Skin epidermis (tissue), 12 donors: ENCODE measurements around the gene EHD3.

ENCODE experiments used
- H3K27ac ChIP-seq, 21 experiments: fragments of 200-600 bp; sonication (generic) in 11 of 21; one replicate each; pipeline ENCODE4 v1.5.0; 2020; ENCODE audit warnings: mild to moderate bottlenecking in 3 of 21, inconsistent platforms in 2 of 21, moderate library complexity in 2 of 21
- H3K4me3 ChIP-seq, 7 experiments: fragments of 200-600 bp; sonication (generic) in 2 of 7; one replicate each; pipeline ENCODE4 v1.5.0; 2020; ENCODE audit warnings: inconsistent platforms in 2 of 7, mild to moderate bottlenecking in 2 of 7, moderate library complexity in 1 of 7

Gene EHD3

DNA sequence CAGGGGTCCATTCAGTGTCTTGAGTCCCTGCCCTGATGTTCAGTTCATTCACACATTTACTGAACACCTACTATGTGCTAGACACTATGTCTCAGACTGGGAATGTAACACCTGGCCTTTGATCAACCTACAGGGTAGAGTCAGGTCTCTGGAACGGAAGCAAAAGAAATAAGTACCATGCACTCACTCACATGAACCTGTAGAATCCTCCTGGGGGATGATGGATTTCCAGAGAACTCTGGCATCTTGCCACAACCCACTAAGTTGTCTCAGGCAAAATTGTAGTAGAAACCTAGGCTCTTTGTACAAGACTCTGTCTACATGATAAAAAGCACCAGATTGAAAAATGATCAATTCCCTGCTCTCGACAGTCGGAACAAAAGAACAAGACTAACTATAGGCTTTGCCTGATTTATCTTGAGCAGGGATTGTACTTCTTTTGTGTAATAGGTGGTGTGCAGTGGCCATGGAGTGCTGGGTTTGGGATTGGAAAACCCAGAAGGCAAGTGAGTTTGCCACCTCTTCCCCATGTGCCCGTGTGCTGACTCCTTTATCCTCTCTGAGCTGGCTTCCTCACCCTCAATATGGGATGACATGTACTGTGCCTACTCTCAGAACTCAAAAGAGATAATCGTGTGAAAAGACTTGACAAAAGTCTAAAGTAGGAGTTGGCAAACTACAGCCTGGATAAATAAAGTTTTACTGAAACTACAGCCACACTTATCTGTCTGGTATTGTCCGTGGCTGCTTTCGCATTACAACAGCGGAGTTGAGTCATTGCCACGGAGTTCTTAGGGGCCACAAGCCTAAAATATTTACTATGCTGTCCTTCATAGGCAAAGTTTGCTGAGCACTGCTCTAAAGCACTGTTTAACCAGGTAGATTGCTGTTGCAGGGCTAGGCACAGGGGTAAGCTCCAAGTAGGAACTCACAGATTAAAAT, 21.0 kb upstream of the EHD3 start:
- no peak overlapping the region for H3K4me3 ChIP-seq
- H3K27ac ChIP-seq, result no peak overlapping the region

GRCh38 chr2:31213601-31214443, 20.1 kb upstream of the EHD3 start:
- no peak overlapping the region for H3K27ac ChIP-seq
- no peak overlapping the region for H3K4me3 ChIP-seq

GRCh38 chr2:31214444-31214915, 19.5 kb upstream of the EHD3 start:
- no peak overlapping the region for H3K4me3 ChIP-seq
- H3K27ac ChIP-seq, result no peak overlapping the region

GRCh38 chr2:31216734-31217133, 17.2 kb upstream of the EHD3 start:
- no peak overlapping the region for H3K27ac ChIP-seq

DNA sequence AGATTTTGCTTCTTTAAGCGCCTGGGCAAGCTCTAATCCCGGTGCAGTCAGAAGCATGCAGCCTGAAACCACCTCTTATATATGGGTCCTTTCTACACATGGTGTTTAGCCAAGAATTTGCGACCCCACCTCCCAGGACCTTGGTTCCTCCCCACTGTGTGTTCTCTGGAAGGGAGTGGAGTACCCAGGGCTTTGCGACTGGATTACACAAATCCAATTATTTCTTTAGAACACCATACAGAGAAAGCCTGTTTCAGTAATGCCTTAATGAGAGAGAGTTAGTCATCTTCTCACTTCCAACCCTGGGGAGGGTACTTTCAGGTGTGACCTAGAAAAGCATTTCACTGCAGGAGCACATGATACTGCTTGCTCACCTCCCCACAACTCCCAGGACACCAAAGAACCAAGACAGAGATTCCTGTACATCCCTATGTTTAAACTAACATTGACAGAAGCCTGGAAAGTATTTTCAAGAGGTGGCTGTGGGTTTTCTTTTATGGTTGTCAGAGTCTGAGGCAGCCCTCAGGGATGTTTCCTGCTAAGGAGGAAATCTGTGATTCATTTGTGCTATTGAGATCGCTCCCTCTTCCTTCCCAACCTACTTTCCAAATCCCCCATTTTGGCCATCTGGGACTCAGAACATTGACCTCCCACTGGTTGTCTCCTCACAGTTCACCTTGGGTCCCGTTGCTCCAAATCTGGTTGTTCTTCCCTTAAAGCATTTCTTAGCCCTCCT, 16.3 kb upstream of the EHD3 start, which contains the start of gene CAPN14:
Gene CAPN14 (minus strand): TSS at position 51 of the 736 bp plus-strand sequence. CDS start 12,068 bp downstream, outside the sequence.
- H3K27ac ChIP-seq, result no peak within 1 kb of the TSS

More at GRCh38 chr2:31216734-31217133, 17.2 kb upstream of the EHD3 start:
- no peak overlapping the region for H3K4me3 ChIP-seq

DNA sequence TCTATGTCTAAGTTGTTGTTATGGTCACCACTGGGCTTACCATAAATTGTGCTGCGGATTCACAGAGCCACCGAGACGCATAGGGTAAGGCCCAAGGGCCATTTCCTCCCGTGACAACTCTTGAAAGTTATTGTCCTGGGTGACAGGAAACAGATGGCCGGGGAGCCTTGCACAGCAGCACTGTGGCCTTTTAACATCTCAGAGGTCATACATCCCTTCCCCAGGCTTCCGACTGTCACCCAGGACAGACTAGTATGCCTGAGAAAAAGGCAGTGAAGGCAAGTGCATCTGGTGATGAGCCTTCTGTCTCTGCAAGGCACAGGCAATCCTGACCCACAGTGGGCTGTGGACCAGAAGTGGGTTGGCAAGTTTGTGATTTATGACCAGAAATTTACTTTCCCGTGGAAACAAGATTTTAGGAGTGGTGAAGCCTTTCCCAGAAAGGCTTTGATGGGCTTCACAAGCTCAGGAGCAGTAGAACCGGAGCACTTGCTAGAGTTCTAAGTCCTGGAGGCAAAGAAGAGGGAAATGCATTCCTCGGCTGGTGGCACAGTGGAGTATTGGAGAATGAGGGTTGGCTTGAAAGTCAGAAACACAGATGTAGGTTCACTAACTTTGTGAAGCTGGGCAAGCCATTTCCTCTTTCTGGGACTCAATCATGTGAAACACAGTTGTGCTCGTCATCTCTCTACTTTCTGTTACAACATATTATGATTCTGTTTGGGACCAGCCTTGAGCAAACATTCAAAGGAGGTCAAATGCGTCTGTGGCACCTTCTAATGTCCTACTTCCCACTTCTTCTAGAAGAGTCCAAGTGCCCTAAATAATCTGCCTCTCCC, 14.6 kb upstream of the EHD3 start:
- Histone ChIP-seq H3K27ac (peak overlapping the region in 2 of 21 experiments; percentile 40 to 61), H3K4me3 (no peak overlapping the region)

More for the DNA sequence above, 16.3 kb upstream of the EHD3 start, which contains the start of gene CAPN14:
- no peak within 1 kb of the TSS for H3K4me3 ChIP-seq

- no peak overlapping the region for H3K27ac ChIP-seq
- no peak overlapping the region for H3K4me3 ChIP-seq
Measured at GRCh38 chr2:31221544-31221943, 12.4 kb upstream of the EHD3 start.

DNA sequence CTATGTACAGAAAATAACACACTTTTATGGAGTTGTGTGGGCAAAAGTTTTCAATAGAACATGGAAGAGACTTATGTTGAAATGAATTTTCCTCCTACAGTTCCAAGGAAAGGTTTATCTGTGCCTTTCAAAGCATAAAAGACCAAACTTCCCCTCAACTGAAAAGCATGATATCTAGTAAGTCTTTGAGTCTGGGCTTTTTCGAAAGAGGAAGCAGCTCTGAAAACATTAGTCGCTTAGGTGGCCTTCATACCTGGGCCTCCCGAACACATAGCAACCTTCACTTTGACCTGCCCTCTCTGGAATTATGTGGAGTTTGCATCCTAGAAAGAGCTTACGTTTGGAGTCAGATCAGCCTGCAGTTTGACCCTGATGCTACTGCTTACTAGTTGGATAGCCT, 11.9 kb upstream of the EHD3 start:
- H3K4me3 ChIP-seq, result no peak overlapping the region

GRCh38 chr2:31223026-31223425, 10.9 kb upstream of the EHD3 start:
- no peak overlapping the region for H3K27ac ChIP-seq
- H3K4me3 ChIP-seq, result no peak overlapping the region

More for the DNA sequence above, 11.9 kb upstream of the EHD3 start:
- no peak overlapping the region for H3K27ac ChIP-seq

- Histone ChIP-seq H3K4me3 (no peak overlapping the region), H3K27ac (no peak overlapping the region)
Measured at GRCh38 chr2:31223749-31224148, 10.2 kb upstream of the EHD3 start.

GRCh38 chr2:31226266-31226665, 7.7 kb upstream of the EHD3 start:
- H3K27ac ChIP-seq, result peak overlapping the region in 1 of 21 experiments; percentile 30
- no peak overlapping the region for H3K4me3 ChIP-seq

- Histone ChIP-seq H3K4me3 (no peak overlapping the region), H3K27ac (peak overlapping the region in 4 of 21 experiments; percentile 17 to 64 (median 46))
Measured at GRCh38 chr2:31227110-31227509, 6.8 kb upstream of the EHD3 start.

DNA sequence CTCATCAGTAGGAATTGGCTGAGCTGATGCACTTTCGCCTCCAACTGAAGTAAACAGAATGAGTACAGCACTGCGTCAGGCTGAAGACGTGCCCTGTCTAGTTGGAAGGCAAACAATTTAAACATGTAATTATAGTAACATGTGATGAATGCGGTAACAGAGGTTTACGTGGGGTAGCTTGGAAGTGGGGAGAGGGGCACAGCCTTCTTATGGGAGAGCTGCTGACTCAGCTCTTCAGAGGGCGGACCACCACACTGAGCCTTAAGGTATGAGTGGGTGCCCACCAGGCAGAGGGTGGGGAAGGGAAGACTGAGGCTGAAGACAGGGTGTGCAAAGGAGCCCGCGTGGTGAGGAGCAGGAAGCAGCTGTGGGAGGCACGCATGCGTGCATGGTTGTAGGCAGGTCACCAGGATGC, 6.2 kb upstream of the EHD3 start:
- Histone ChIP-seq H3K4me3 (no peak overlapping the region), H3K27ac (peak overlapping the region in 9 of 21 experiments; percentile 8 to 64 (median 41))

DNA sequence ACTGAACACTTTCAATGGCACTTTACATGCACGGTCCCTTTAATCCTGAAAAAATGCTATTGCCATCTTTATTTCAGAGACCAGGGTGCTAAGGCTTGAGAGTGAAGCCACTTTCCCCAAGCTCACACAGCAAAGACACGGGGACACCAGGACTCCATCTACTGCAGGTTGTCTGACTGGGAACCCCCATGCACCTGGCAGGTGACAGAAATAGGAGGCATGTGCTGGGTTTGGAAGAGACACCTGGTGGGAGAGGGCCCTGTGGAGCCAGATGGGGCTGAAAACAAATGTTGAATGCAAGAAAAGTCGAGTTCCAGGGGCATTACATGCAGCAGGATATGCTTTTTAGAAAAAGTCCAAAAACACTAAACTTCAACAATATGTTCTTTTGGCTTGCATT, 5.2 kb upstream of the EHD3 start:
- H3K4me3 ChIP-seq, result no peak overlapping the region
- H3K27ac ChIP-seq, result no peak overlapping the region

GRCh38 chr2:31230751-31231150, 3.2 kb upstream of the EHD3 start:
- H3K27ac ChIP-seq, result no peak overlapping the region
- H3K4me3 ChIP-seq, result no peak overlapping the region

GRCh38 chr2:31231571-31232302, 2.2 kb upstream of the EHD3 start:
- no peak overlapping the region for H3K27ac ChIP-seq
- no peak overlapping the region for H3K4me3 ChIP-seq

- Histone ChIP-seq H3K4me3 (no peak overlapping the region), H3K27ac (peak overlapping the region in 1 of 21 experiments; percentile 6)
Measured at GRCh38 chr2:31232586-31232985, 1.4 kb upstream of the EHD3 start.

DNA sequence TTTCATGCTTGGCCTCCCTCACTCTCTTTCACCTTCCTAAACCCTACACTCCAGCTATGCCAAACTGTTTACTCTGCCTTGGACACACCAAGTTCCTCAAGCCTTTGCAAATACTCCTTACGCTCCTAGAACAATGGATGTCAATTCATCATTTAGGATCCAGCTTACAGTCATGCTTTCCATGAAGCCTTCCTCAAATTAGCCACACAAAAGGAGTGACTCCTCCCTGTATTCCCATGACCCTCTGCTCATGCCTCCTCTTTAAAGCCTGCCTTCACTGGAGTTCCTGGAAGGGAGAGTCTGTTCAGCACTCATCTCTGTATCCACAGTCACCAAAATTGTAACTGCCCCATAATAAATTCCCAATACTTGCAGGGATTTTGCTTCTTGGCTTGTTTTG, 721 bp upstream of the EHD3 start:
- Histone ChIP-seq H3K27ac (peak overlapping the region in 7 of 21 experiments; percentile 6 to 73 (median 63)), H3K4me3 (peak overlapping the region in 5 of 7 experiments; percentile 48 to 67 (median 53))
